ENCODE data around the gene ZNF106.

ZNF106 gene

DNA sequence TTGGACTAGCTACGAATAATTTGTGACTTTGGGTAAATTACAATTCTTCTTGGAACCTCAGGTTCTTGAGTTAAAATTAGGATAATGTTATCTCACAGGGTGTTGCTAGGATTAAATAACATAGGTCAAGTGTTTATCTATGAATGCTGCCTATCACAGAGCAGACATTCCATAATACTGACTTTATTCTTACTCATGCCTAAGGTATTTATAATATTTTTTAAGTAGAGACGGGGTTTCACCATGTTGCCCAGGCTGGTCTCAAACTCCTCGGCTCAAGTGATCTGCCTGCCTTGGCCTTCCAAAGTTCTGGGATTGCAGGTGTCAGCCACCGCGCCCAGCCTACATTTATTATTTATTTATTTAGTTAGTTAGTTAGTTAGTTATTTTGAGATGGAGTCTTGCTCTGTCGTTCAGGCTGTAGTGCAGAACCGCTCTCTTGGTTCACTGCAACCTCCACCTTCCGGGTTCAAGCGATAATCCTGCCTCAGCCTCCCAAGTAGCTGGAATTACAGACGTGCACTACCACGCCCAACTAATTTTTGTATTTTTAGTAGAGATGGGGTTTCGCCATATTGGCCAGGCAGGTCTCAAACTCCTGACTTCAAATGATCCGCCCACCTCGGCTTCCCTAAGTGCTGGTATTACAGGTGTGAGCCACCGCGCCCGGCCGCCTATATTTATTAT lies 741 bp upstream of the ZNF106 start:
- no peak for DNase-seq
- H3K27me3 ChIP-seq: no peaks in the 10 kb centered on the region
- H3K9me3 ChIP-seq: no peaks in the 10 kb centered on the region
- H3K4me3 ChIP-seq (ENCODE audit: low read depth, low read length): peak overlapping the region; percentile 74
- TF ChIP-seq, protein P1, sequence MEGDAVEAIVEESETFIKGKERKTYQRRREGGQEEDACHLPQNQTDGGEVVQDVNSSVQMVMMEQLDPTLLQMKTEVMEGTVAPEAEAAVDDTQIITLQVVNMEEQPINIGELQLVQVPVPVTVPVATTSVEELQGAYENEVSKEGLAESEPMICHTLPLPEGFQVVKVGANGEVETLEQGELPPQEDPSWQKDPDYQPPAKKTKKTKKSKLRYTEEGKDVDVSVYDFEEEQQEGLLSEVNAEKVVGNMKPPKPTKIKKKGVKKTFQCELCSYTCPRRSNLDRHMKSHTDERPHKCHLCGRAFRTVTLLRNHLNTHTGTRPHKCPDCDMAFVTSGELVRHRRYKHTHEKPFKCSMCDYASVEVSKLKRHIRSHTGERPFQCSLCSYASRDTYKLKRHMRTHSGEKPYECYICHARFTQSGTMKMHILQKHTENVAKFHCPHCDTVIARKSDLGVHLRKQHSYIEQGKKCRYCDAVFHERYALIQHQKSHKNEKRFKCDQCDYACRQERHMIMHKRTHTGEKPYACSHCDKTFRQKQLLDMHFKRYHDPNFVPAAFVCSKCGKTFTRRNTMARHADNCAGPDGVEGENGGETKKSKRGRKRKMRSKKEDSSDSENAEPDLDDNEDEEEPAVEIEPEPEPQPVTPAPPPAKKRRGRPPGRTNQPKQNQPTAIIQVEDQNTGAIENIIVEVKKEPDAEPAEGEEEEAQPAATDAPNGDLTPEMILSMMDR (IDR thresholded peaks at IDR 0.05; ENCODE audit: low read depth, low read length): no peak
- H3K4me1 ChIP-seq: no peaks in the 10 kb centered on the region; the same call in 1 of the 2 replicates
- no peaks in the 10 kb centered on the region for H3K36me3 ChIP-seq

GRCh38 chr15:42490291-42490670 lies 660 bp downstream of the ZNF106 start:
- TF ChIP-seq, protein P1 (IDR thresholded peaks at IDR 0.05; ENCODE audit: low read depth, low read length): no peak
- no peaks in the 10 kb centered on the region for H3K9me3 ChIP-seq
- no peaks in the 10 kb centered on the region for H3K36me3 ChIP-seq
- H3K4me3 ChIP-seq (ENCODE audit: low read depth, low read length): peak overlapping the region; percentile 74
- DNase-seq: no peak
- H3K4me1 ChIP-seq: no peaks in the 10 kb centered on the region
- H3K27me3 ChIP-seq: no peaks in the 10 kb centered on the region

- Histone ChIP-seq H3K4me3 (ENCODE audit: low read depth, low read length) (no peak overlapping the region), H3K4me1 (no peaks in the 10 kb centered on the region), H3K9me3 (no peaks in the 10 kb centered on the region), H3K27me3 (no peaks in the 10 kb centered on the region), H3K36me3 (peaks cover 3% of the 10 kb centered on the region; the same call in 1 of the 2 replicates)
- no peak for DNase-seq
- TF ChIP-seq, protein P1 (IDR thresholded peaks at IDR 0.05; ENCODE audit: low read depth, low read length): no peak
These were observed 7.3 kb downstream of the ZNF106 start for GRCh38 chr15:42483677-42484076.

DNA sequence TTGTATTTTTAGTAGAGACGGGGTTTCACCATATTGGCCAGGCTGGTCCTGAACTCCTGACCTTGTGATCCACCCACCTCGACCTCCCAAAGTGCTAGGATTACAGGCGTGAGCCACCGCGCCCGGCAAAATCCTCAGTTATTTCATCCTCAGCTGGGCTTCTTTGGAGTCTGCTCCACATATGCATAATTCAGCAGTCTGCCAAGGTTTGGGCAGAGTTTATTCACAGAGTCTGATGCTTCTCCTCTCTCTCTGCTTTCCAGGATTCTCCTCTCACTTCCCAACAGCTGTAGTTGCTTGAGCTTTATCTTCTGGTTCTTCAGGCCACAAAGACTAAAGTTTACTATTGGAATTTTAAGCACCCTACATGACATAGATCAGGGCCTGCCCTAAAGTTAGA lies 8.2 kb downstream of the ZNF106 start:
- Histone ChIP-seq H3K27me3 (no peaks in the 10 kb centered on the region), H3K4me3 (ENCODE audit: low read depth, low read length) (no peak overlapping the region), H3K9me3 (no peaks in the 10 kb centered on the region), H3K4me1 (no peaks in the 10 kb centered on the region), H3K36me3 (peaks cover 3% of the 10 kb centered on the region; the same call in 1 of the 2 replicates)
- TF ChIP-seq, protein P1 (IDR thresholded peaks at IDR 0.05; ENCODE audit: low read depth, low read length): no peak
- DNase-seq: no peak

DNA sequence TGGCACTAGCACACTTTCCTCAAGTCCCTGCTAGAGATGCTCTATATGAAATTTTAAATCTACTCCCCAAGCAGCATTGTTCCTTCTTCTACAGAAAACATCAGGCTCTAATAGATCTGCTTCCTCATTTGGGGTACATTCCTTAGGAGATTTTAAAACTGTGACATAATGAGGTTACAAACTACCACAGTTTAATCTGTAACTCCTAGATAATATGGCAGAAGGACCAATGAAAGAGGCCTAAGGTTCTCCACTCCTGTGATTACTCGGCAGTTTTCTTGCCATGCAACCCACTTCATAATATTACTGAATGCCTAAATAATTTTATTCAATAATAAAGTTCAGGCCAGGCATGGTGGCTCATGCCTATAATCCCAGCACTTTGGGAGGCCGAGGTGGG lies 16.1 kb downstream of the ZNF106 start:
- H3K36me3 ChIP-seq: peaks cover 7% of the 10 kb centered on the region
- no peaks in the 10 kb centered on the region for H3K9me3 ChIP-seq
- DNase-seq: no peak
- no peaks in the 10 kb centered on the region for H3K4me1 ChIP-seq
- TF ChIP-seq, protein P1 (IDR thresholded peaks at IDR 0.05; ENCODE audit: low read depth, low read length): no peak
- no peaks in the 10 kb centered on the region for H3K27me3 ChIP-seq
- no peak overlapping the region for H3K4me3 ChIP-seq (ENCODE audit: low read depth, low read length)

- TF ChIP-seq, protein P1 (IDR thresholded peaks at IDR 0.05; ENCODE audit: low read depth, low read length): no peak
- H3K36me3 ChIP-seq: peaks cover 17% of the 10 kb centered on the region
- no peak overlapping the region for H3K4me3 ChIP-seq (ENCODE audit: low read depth, low read length)
- no peaks in the 10 kb centered on the region for H3K4me1 ChIP-seq
- no peak for DNase-seq
- H3K27me3 ChIP-seq: no peaks in the 10 kb centered on the region
- no peaks in the 10 kb centered on the region for H3K9me3 ChIP-seq
These were observed 19.9 kb downstream of the ZNF106 start for GRCh38 chr15:42471002-42471401.
